ENCODE measurements around the gene CTNNA1.

The CTNNA1 gene

DNA sequence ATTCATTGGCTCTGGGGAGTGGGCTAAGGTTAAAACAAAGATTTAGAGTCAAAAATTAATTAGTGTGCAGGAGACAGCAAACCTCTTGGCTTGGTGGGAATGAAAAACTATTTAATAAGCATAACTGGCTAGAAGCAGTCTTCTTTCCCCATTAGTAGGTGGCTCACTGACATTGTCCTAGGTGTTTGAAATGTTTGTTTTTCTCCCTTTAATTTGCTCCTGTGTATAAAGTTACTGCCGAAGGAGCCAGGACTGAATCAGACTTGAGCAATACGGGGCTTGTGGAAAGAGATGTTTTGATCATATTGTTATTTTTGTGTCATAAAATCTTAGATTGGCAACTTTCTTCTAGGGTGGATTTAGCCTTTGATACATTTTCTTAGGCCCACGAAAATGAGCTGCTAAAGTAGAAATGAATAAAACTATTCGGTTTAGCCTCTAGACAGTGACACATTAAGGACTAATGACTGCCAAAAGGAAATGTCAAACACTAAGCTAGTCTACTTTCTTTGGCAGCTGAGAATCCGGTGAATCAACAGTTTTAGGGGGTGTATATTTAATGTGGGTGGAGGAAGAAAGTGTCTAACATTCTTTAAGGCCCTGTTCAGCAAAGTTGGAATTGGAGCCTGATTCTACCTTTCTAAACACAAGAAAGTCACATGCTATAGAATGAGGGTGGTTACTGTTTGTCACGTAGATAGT is 91.7 kb downstream of the CTNNA1 start:
- Histone ChIP-seq H3K27ac (ENCODE audit: low read depth, low read length, severe bottlenecking) (no peak overlapping the region), H3K9me3 (ENCODE audit: control insufficient read depth, low read length) (no peaks in the 10 kb centered on the region), H3K4me3 (ENCODE audit: extremely low read depth, insufficient read depth, low read length, poor library complexity, severe bottlenecking) (no peak overlapping the region), H3K4me1 (ENCODE audit: control insufficient read depth, insufficient read depth, low read length, poor library complexity, severe bottlenecking) (peaks cover 3% of the 10 kb centered on the region), H3K36me3 (ENCODE audit: control insufficient read depth, insufficient read depth, low read length) (peaks cover 27% of the 10 kb centered on the region)
- WGBS, 2 experiments (ENCODE audit: insufficient coverage in 2 of 2): 95 to 97% methylated on average over 3 to 4 of the region's 6 CpGs

- whole genome bisulfite sequencing, 2 experiments (ENCODE audit: insufficient coverage in 2 of 2): 75% methylated on average over 1 of the region's 3 CpGs; no CpG with 5 or more reads in 1 of the 2 experiments
- Histone ChIP-seq H3K9me3 (ENCODE audit: control insufficient read depth, low read length) (no peaks in the 10 kb centered on the region), H3K27ac (ENCODE audit: low read depth, low read length, severe bottlenecking) (no peak overlapping the region), H3K4me1 (ENCODE audit: control insufficient read depth, insufficient read depth, low read length, poor library complexity, severe bottlenecking) (peaks cover 12% of the 10 kb centered on the region), H3K36me3 (ENCODE audit: control insufficient read depth, insufficient read depth, low read length) (peaks cover 12% of the 10 kb centered on the region), H3K4me3 (ENCODE audit: extremely low read depth, insufficient read depth, low read length, poor library complexity, severe bottlenecking) (no peak overlapping the region)
Measured at GRCh38 chr5:138849439-138849838, 96.2 kb downstream of the CTNNA1 start.

GRCh38 chr5:138849882-138850281 is 96.7 kb downstream of the CTNNA1 start:
- H3K4me1 ChIP-seq (ENCODE audit: control insufficient read depth, insufficient read depth, low read length, poor library complexity, severe bottlenecking): peaks cover 12% of the 10 kb centered on the region
- H3K9me3 ChIP-seq (ENCODE audit: control insufficient read depth, low read length): no peaks in the 10 kb centered on the region
- no peak overlapping the region for H3K4me3 ChIP-seq (ENCODE audit: extremely low read depth, insufficient read depth, low read length, poor library complexity, severe bottlenecking)
- H3K36me3 ChIP-seq (ENCODE audit: control insufficient read depth, insufficient read depth, low read length): peaks cover 16% of the 10 kb centered on the region
- 89 to 100% methylated on average over 1 of the region's 1 CpG for WGBS, 2 experiments (ENCODE audit: insufficient coverage in 2 of 2)
- H3K27ac ChIP-seq (ENCODE audit: low read depth, low read length, severe bottlenecking): no peak overlapping the region

DNA sequence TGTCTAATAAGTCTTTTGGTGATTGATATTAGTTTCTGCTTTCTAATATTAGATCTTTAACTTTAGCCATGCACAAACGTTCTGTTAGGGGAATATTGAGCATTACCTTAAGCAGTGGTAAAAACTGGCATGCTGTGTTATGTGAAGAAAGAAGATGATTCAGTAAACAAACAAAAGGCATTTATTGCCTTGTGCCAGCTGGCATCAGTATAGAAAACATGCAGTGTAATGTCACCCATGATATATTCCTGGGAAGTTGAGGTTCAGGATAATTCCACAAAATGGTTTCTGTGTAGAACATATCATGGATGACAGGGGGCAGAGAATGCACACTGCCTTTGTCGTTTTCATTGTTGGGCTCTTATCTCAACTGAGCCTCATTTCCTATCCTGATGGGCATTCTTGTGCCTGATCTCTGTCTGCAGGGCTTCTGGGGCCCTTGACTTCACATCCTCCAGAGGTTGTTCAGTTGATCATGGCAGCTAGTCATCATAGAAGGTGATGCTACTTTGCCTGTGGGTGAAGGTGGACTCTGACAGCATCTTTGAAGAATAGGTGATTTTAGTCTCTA is 97.7 kb downstream of the CTNNA1 start:
- Histone ChIP-seq H3K4me3 (ENCODE audit: extremely low read depth, insufficient read depth, low read length, poor library complexity, severe bottlenecking) (no peak overlapping the region), H3K9me3 (ENCODE audit: control insufficient read depth, low read length) (no peaks in the 10 kb centered on the region), H3K36me3 (ENCODE audit: control insufficient read depth, insufficient read depth, low read length) (peaks cover 10% of the 10 kb centered on the region), H3K4me1 (ENCODE audit: control insufficient read depth, insufficient read depth, low read length, poor library complexity, severe bottlenecking) (peaks cover 12% of the 10 kb centered on the region), H3K27ac (ENCODE audit: low read depth, low read length, severe bottlenecking) (peak overlapping the region; percentile 42)
- 43% methylated on average over 1 of the region's 2 CpGs; no CpG with 5 or more reads in 1 of the 2 experiments for WGBS, 2 experiments (ENCODE audit: insufficient coverage in 2 of 2)

DNA sequence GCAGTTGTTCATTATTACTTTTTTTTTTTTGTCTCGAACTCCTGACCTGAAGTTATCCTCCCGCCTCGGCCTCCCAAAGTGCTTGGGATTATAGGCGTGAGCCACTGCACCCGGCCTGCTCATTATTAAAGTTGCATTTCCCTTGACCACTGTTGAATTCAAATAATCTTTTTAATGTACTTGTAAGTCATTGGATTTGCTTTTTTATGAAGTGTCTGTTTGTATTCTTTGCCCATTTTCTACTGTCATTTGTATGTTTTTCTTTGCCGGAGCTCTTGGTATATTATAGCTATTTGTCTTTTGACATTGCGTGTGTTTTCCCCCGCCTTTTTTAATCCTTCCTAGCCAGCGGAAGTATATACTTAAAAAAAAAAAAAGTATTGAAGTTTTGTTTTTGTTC is 99.9 kb downstream of the CTNNA1 start:
- H3K9me3 ChIP-seq (ENCODE audit: control insufficient read depth, low read length): no peaks in the 10 kb centered on the region
- 100% methylated on average over 3 of the region's 9 CpGs; no CpG with 5 or more reads in 1 of the 2 experiments for WGBS, 2 experiments (ENCODE audit: insufficient coverage in 2 of 2)
- no peak overlapping the region for H3K27ac ChIP-seq (ENCODE audit: low read depth, low read length, severe bottlenecking)
- peaks cover 18% of the 10 kb centered on the region for H3K36me3 ChIP-seq (ENCODE audit: control insufficient read depth, insufficient read depth, low read length)
- H3K4me1 ChIP-seq (ENCODE audit: control insufficient read depth, insufficient read depth, low read length, poor library complexity, severe bottlenecking): peaks cover 12% of the 10 kb centered on the region
- no peak overlapping the region for H3K4me3 ChIP-seq (ENCODE audit: extremely low read depth, insufficient read depth, low read length, poor library complexity, severe bottlenecking)

DNA sequence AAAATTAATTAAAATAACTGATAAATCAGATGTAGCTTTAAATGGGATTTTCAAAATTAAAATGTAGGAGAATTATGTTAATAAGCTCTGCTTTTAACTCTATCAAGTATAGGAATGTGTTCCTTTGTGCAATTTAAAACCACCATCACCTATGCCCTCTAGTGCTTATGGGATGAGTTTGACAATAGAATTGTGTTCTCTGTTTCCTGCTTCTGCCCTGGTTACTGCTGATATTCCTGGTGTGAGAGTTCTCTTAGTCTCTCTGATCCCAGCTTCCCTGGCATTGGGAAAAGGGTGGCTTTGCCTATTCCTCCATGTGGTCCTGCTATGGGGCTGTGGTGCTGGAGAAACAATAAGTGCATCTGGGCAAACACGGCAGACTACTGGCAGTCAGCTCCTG is 113.8 kb downstream of the CTNNA1 start:
- no peak overlapping the region for H3K4me3 ChIP-seq (ENCODE audit: extremely low read depth, insufficient read depth, low read length, poor library complexity, severe bottlenecking)
- peaks cover 22% of the 10 kb centered on the region for H3K36me3 ChIP-seq (ENCODE audit: control insufficient read depth, insufficient read depth, low read length)
- no peak overlapping the region for H3K27ac ChIP-seq (ENCODE audit: low read depth, low read length, severe bottlenecking)
- H3K9me3 ChIP-seq (ENCODE audit: control insufficient read depth, low read length): peaks cover 15% of the 10 kb centered on the region
- peaks cover 31% of the 10 kb centered on the region for H3K4me1 ChIP-seq (ENCODE audit: control insufficient read depth, insufficient read depth, low read length, poor library complexity, severe bottlenecking)
- WGBS, 2 experiments (ENCODE audit: insufficient coverage in 2 of 2): 100% methylated on average over 1 of the region's 1 CpG

- Histone ChIP-seq H3K4me1 (ENCODE audit: control insufficient read depth, insufficient read depth, low read length, poor library complexity, severe bottlenecking) (peaks cover 34% of the 10 kb centered on the region), H3K36me3 (ENCODE audit: control insufficient read depth, insufficient read depth, low read length) (peaks cover 8% of the 10 kb centered on the region), H3K9me3 (ENCODE audit: control insufficient read depth, low read length) (no peaks in the 10 kb centered on the region), H3K4me3 (ENCODE audit: extremely low read depth, insufficient read depth, low read length, poor library complexity, severe bottlenecking) (no peak overlapping the region), H3K27ac (ENCODE audit: low read depth, low read length, severe bottlenecking) (no peak overlapping the region)
- no CpG with 5 or more reads among the region's 1 CpG for WGBS, 2 experiments (ENCODE audit: insufficient coverage in 2 of 2)
Measured at GRCh38 chr5:138869038-138869437, 115.8 kb downstream of the CTNNA1 start.

DNA sequence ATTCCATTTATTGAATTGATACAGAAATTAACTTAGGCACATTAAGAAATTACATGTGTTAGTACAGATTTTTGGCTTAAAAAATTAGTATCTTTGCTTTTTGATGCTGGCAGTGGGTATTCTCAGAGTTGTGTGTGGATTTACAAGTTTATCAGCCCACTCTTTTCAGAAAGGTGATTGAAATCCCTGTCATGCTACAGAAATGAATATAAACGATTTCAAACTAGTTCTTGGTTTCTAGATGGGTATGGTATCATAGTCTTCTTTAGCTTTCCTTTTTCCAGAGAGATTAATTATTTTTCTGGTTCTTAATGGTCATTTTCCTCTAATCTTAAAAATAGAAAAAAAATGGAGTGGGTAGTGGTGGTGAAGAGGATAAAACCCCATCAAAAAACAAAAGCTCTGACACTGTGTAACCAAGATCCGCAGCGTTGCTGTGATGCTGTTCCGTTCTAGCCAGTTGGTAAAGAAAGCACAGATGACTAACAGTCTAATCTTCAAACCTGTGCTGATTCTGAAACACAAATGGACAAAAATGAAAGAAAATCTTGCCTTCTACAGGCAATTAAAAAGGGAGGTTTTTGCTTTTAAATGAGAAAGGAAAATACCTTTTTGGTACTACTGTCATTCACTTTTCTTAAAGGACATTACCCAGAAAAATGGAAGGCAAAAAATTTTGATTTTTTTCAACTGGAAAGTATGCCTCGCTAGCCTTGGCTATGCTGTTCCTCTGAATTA is 116.7 kb downstream of the CTNNA1 start:
- Histone ChIP-seq H3K4me1 (ENCODE audit: control insufficient read depth, insufficient read depth, low read length, poor library complexity, severe bottlenecking) (peaks cover 40% of the 10 kb centered on the region), H3K36me3 (ENCODE audit: control insufficient read depth, insufficient read depth, low read length) (peaks cover 6% of the 10 kb centered on the region), H3K9me3 (ENCODE audit: control insufficient read depth, low read length) (no peaks in the 10 kb centered on the region), H3K27ac (ENCODE audit: low read depth, low read length, severe bottlenecking) (peak overlapping the region; percentile 34), H3K4me3 (ENCODE audit: extremely low read depth, insufficient read depth, low read length, poor library complexity, severe bottlenecking) (no peak overlapping the region)
- WGBS, 2 experiments (ENCODE audit: insufficient coverage in 2 of 2): 76 to 100% methylated on average over 1 to 3 of the region's 5 CpGs

GRCh38 chr5:138870611-138871010 is 117.4 kb downstream of the CTNNA1 start:
- peaks cover 11% of the 10 kb centered on the region for H3K36me3 ChIP-seq (ENCODE audit: control insufficient read depth, insufficient read depth, low read length)
- H3K4me3 ChIP-seq (ENCODE audit: extremely low read depth, insufficient read depth, low read length, poor library complexity, severe bottlenecking): no peak overlapping the region
- WGBS, 2 experiments (ENCODE audit: insufficient coverage in 2 of 2): 48 to 60% methylated on average over 2 of the region's 3 CpGs
- peaks cover 40% of the 10 kb centered on the region for H3K4me1 ChIP-seq (ENCODE audit: control insufficient read depth, insufficient read depth, low read length, poor library complexity, severe bottlenecking)
- H3K27ac ChIP-seq (ENCODE audit: low read depth, low read length, severe bottlenecking): peak overlapping the region; percentile 34
- H3K9me3 ChIP-seq (ENCODE audit: control insufficient read depth, low read length): no peaks in the 10 kb centered on the region

DNA sequence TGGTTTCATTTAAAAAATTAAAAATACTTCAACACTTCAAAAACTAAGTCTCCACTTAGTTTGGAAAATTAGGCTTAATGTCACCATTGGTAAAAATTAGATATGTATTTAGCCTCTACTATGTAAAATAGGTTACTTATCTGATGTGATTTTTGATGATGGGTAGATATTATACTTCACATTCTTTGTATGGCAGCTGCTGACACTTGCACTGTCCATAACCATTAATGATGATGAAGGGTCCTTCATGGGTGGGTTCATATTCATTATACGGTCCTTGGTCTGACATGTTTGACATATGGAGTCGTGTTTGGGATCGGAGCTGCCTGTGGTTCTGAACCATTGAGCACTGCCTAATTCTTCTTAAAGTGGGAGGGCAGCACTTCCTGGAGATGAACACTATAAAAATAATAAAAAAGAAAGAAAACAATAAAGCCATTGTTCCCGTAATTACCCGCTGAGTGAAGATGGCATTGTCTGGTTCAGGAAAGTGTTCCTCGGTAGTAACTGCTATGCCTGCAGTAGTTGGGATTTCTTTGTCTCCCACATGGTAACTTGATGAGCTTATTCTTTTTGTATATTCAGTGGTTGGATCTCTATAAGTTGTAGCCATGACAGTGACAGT is 119.7 kb downstream of the CTNNA1 start:
- Histone ChIP-seq H3K4me1 (ENCODE audit: control insufficient read depth, insufficient read depth, low read length, poor library complexity, severe bottlenecking) (peaks cover 40% of the 10 kb centered on the region), H3K9me3 (ENCODE audit: control insufficient read depth, low read length) (no peaks in the 10 kb centered on the region), H3K36me3 (ENCODE audit: control insufficient read depth, insufficient read depth, low read length) (peaks cover 15% of the 10 kb centered on the region), H3K4me3 (ENCODE audit: extremely low read depth, insufficient read depth, low read length, poor library complexity, severe bottlenecking) (no peak overlapping the region), H3K27ac (ENCODE audit: low read depth, low read length, severe bottlenecking) (no peak overlapping the region)
- WGBS, 2 experiments (ENCODE audit: insufficient coverage in 2 of 2): 93 to 100% methylated on average over 3 to 6 of the region's 6 CpGs
